Naive thymus-derived CD4-positive, alpha-beta T cell (primary cell): Measurements from ENCODE around the gene ADGRF1. TPM values are rescaled to one million over a fixed set of nuclear protein-coding genes. Genes with fewer than 3 reads are reported as not detected.

Experiments
- ATAC-seq: fragments of 150-1000 bp; cut with Tn5 transposase; 2 replicates; pipeline ENCODE4 v1.10.0; 2021; ENCODE audit warnings: mild to moderate bottlenecking, moderate library complexity
- CTCF ChIA-PET: fragments of 350-600 bp; sonication (Branson Sonifier 250); formaldehyde crosslinking; loops from one replicate; lab custom pipeline; 2021; ENCODE audit warnings: antibody characterized with exemption; lab: Charles Lee
- POLR2A ChIA-PET: fragments of 350-600 bp; sonication (Branson Sonifier 250); formaldehyde crosslinking; loops from one replicate; lab custom pipeline; 2021; ENCODE audit warnings: antibody characterized with exemption, inconsistent platforms; lab: Charles Lee
- DNase-seq, 9 donors: peaks; one replicate each; pipeline versions ENCODE4 v3.0.0 to v3.0.0-alpha.2; 2020 to 2022; ENCODE audit warnings: mixed read lengths in 1 of 9
- H3K27ac ChIP-seq: one replicate; pipeline ENCODE4 v1.7.0; 2013; ENCODE audit warnings: mild to moderate bottlenecking, low read depth, low read length, moderate library complexity
- H3K27me3 ChIP-seq, 2 donors: one replicate each; pipeline ENCODE4 v1.7.0; 2013; ENCODE audit warnings: low read length in 2 of 2, mild to moderate bottlenecking in 2 of 2, moderate library complexity in 2 of 2; ENCODE audit not compliant: control insufficient read depth in 2 of 2, insufficient read depth in 2 of 2
- H3K36me3 ChIP-seq, 3 experiments: 1 replicate in 2 of 3; 2 replicates in 1 of 3; pipeline ENCODE4 v1.7.0; 2013; ENCODE audit warnings: low read length in 3 of 3, mild to moderate bottlenecking in 3 of 3, moderate library complexity in 1 of 3; ENCODE audit not compliant: insufficient read depth in 3 of 3, control insufficient read depth in 2 of 3
- H3K4me1 ChIP-seq, 2 donors: one replicate each; pipeline ENCODE4 v1.7.0; 2013; ENCODE audit warnings: low read length in 2 of 2, mild to moderate bottlenecking in 2 of 2, moderate library complexity in 1 of 2; ENCODE audit not compliant: control insufficient read depth in 2 of 2, insufficient read depth in 2 of 2
- H3K4me3 ChIP-seq: 2 replicates; pipeline ENCODE4 v1.7.0; 2013; ENCODE audit warnings: mild to moderate bottlenecking, low read length
- H3K9me3 ChIP-seq, 3 experiments: 1 replicate in 2 of 3; 2 replicates in 1 of 3; pipeline ENCODE4 v1.7.0; 2013; ENCODE audit warnings: low read length in 3 of 3; ENCODE audit not compliant: control insufficient read depth in 2 of 3
- H3K27ac Mint-ChIP-seq, 9 donors: one replicate each; pipeline ENCODE4 v1.8.0; 2020 to 2022; ENCODE audit warnings: mixed read lengths in 9 of 9, mild to moderate bottlenecking in 8 of 9, moderate library complexity in 5 of 9, inconsistent platforms in 2 of 9
- H3K27me3 Mint-ChIP-seq, 5 donors: one replicate each; pipeline ENCODE4 v1.8.0; 2021 to 2022; ENCODE audit warnings: mixed read lengths in 5 of 5, mild to moderate bottlenecking in 1 of 5
- H3K36me3 Mint-ChIP-seq, 5 donors: one replicate each; pipeline ENCODE4 v1.8.0; 2020 to 2022; ENCODE audit warnings: mixed read lengths in 5 of 5, mild to moderate bottlenecking in 3 of 5, inconsistent platforms in 1 of 5
- H3K4me1 Mint-ChIP-seq, 7 donors: one replicate each; pipeline ENCODE4 v1.8.0; 2020 to 2022; ENCODE audit warnings: mixed read lengths in 7 of 7, mild to moderate bottlenecking in 3 of 7, inconsistent platforms in 1 of 7
- H3K4me3 Mint-ChIP-seq, 10 donors: one replicate each; pipeline ENCODE4 v1.8.0; 2020 to 2022; ENCODE audit warnings: mild to moderate bottlenecking in 10 of 10, mixed read lengths in 10 of 10, moderate library complexity in 6 of 10, inconsistent platforms in 2 of 10
- H3K9me3 Mint-ChIP-seq, 11 donors: one replicate each; pipeline ENCODE4 v1.8.0; 2020 to 2022; ENCODE audit warnings: mixed read lengths in 11 of 11, mild to moderate bottlenecking in 4 of 11, inconsistent platforms in 1 of 11, moderate library complexity in 1 of 11
- intact Hi-C, 2 donors: fragments of 100-400 bp; cut with micrococcal nuclease; formaldehyde crosslinking; loops; one replicate each; pipeline ENCODE4 v1.15.1; 2023
- polyA plus RNA-seq, 2 donors: library from polyadenylated mRNA; unstranded; fragments of 300-500 nt; fragmentation: Illumina TruSeq; gene quantifications; one replicate each; pipeline ENCODE4 v1.2.3, GENCODE V29; 2021
- total RNA-seq, 6 experiments: library from RNA in 5 of 6; stranded (reverse) in 5 of 6; gene quantifications; 1 replicate in 5 of 6; 2 replicates in 1 of 6; pipeline ENCODE4 v1.2.3 and lab custom pipeline; 2021 to 2026

Gene ADGRF1
- total and polyA plus RNA-seq, 7 experiments from 2014 or later, result not detected

- CTCF ChIA-PET, result no interaction called here
- intact Hi-C loops, result no loop called here
- peaks cover 0 to 4% (median 0%) of the 10 kb centered on the region in 11 donors for H3K9me3 Mint-ChIP-seq
Measured at GRCh38 chr6:46973029-46973428, 69.1 kb downstream of the ADGRF1 start.

GRCh38 chr6:46972531-46972930 lies 69.6 kb downstream of the ADGRF1 start:
- Histone ChIP-seq H3K27ac (no peak overlapping the region), H3K4me1 (no peaks in the 10 kb centered on the region), H3K27me3 (no peaks in the 10 kb centered on the region), H3K4me3 (no peak overlapping the region), H3K9me3 (no peaks in the 10 kb centered on the region), H3K36me3 (no peaks in the 10 kb centered on the region)
- Mint-ChIP-seq H3K27me3 (peaks cover 0 to 16% (median 5%) of the 10 kb centered on the region in 5 donors), H3K9me3 (peaks cover 0 to 4% (median 0%) of the 10 kb centered on the region in 11 donors), H3K27ac (no peak overlapping the region), H3K4me1 (no peaks in the 10 kb centered on the region), H3K36me3 (no peaks in the 10 kb centered on the region), H3K4me3 (no peak overlapping the region)
- ChIA-PET POLR2A (no interaction called here), CTCF (no interaction called here)
- DNase-seq (no peak), ATAC-seq (no peak)
- intact Hi-C loops, result no loop called here

More at GRCh38 chr6:46973029-46973428, 69.1 kb downstream of the ADGRF1 start:
- Mint-ChIP-seq H3K4me3 (no peak overlapping the region), H3K4me1 (no peaks in the 10 kb centered on the region), H3K36me3 (no peaks in the 10 kb centered on the region), H3K27me3 (peaks cover 0 to 16% (median 5%) of the 10 kb centered on the region in 5 donors), H3K27ac (no peak overlapping the region)
- ATAC-seq (no peak), DNase-seq (no peak)
- H3K27ac ChIP-seq, result no peak overlapping the region
- no peaks in the 10 kb centered on the region for H3K9me3 ChIP-seq
- no peak overlapping the region for H3K4me3 ChIP-seq
- H3K27me3 ChIP-seq, result no peaks in the 10 kb centered on the region
- H3K36me3 ChIP-seq, result no peaks in the 10 kb centered on the region
- H3K4me1 ChIP-seq, result no peaks in the 10 kb centered on the region
- POLR2A ChIA-PET, result no interaction called here

GRCh38 chr6:46969206-46969605 lies 72.9 kb downstream of the ADGRF1 start:
- Histone ChIP-seq H3K36me3 (no peaks in the 10 kb centered on the region), H3K4me3 (no peak overlapping the region), H3K27ac (no peak overlapping the region), H3K4me1 (no peaks in the 10 kb centered on the region), H3K9me3 (no peaks in the 10 kb centered on the region), H3K27me3 (no peaks in the 10 kb centered on the region)
- ATAC-seq, result no peak
- ChIA-PET POLR2A (no interaction called here), CTCF (no interaction called here)
- Mint-ChIP-seq H3K36me3 (no peaks in the 10 kb centered on the region), H3K4me3 (no peak overlapping the region), H3K9me3 (peaks cover 0 to 4% (median 0%) of the 10 kb centered on the region in 11 donors), H3K27me3 (peaks cover 2 to 22% (median 9%) of the 10 kb centered on the region in 5 donors), H3K4me1 (no peaks in the 10 kb centered on the region), H3K27ac (no peak overlapping the region)
- no peak for DNase-seq
- intact Hi-C loops, result no loop called here

- Histone ChIP-seq H3K4me1 (no peaks in the 10 kb centered on the region), H3K4me3 (no peak overlapping the region), H3K9me3 (no peaks in the 10 kb centered on the region), H3K27me3 (no peaks in the 10 kb centered on the region), H3K27ac (no peak overlapping the region), H3K36me3 (no peaks in the 10 kb centered on the region)
- DNase-seq (no peak), ATAC-seq (no peak)
- Mint-ChIP-seq H3K36me3 (no peaks in the 10 kb centered on the region), H3K9me3 (peaks cover 0 to 4% (median 0%) of the 10 kb centered on the region in 11 donors), H3K27ac (no peak overlapping the region), H3K4me3 (no peak overlapping the region), H3K27me3 (peaks cover 2 to 17% (median 5%) of the 10 kb centered on the region in 5 donors), H3K4me1 (no peaks in the 10 kb centered on the region)
- ChIA-PET CTCF (no interaction called here), POLR2A (no interaction called here)
- intact Hi-C loops, result no loop called here
Measured at GRCh38 chr6:46967826-46968349, 74.2 kb downstream of the ADGRF1 start.

GRCh38 chr6:46964716-46965519 lies 77.2 kb downstream of the ADGRF1 start:
- Histone ChIP-seq H3K27ac (no peak overlapping the region), H3K9me3 (no peaks in the 10 kb centered on the region), H3K27me3 (no peaks in the 10 kb centered on the region), H3K4me3 (no peak overlapping the region), H3K36me3 (no peaks in the 10 kb centered on the region), H3K4me1 (no peaks in the 10 kb centered on the region)
- DNase-seq (no peak), ATAC-seq (no peak)
- H3K9me3 Mint-ChIP-seq, result peaks cover 0 to 4% (median 0%) of the 10 kb centered on the region in 11 donors
- CTCF ChIA-PET, result no interaction called here
- POLR2A ChIA-PET, result no interaction called here
- no peaks in the 10 kb centered on the region for H3K4me1 Mint-ChIP-seq
- H3K27ac Mint-ChIP-seq, result no peak overlapping the region
- H3K27me3 Mint-ChIP-seq, result peaks cover 0 to 10% (median 4%) of the 10 kb centered on the region in 5 donors
- no peaks in the 10 kb centered on the region for H3K36me3 Mint-ChIP-seq
- H3K4me3 Mint-ChIP-seq, result no peak overlapping the region
- intact Hi-C loops, result no loop called here

GRCh38 chr6:46963626-46964025 lies 78.5 kb downstream of the ADGRF1 start:
- H3K36me3 ChIP-seq, result no peaks in the 10 kb centered on the region
- H3K27ac Mint-ChIP-seq, result no peak overlapping the region
- no peaks in the 10 kb centered on the region for H3K9me3 ChIP-seq
- H3K27ac ChIP-seq, result no peak overlapping the region
- no peaks in the 10 kb centered on the region for H3K36me3 Mint-ChIP-seq
- no peak overlapping the region for H3K4me3 ChIP-seq
- ATAC-seq (no peak), DNase-seq (no peak)
- intact Hi-C loops, result no loop called here
- no peaks in the 10 kb centered on the region for H3K27me3 ChIP-seq
- no peak overlapping the region for H3K4me3 Mint-ChIP-seq
- H3K4me1 ChIP-seq, result no peaks in the 10 kb centered on the region
- peaks cover 0 to 4% (median 0%) of the 10 kb centered on the region in 11 donors for H3K9me3 Mint-ChIP-seq
- peaks cover 0 to 12% (median 4%) of the 10 kb centered on the region in 5 donors for H3K27me3 Mint-ChIP-seq
- ChIA-PET CTCF (no interaction called here), POLR2A (no interaction called here)
- peaks cover 0 to 1% (median 0%) of the 10 kb centered on the region in 7 donors for H3K4me1 Mint-ChIP-seq
